ENCODE data around the gene DAAM2.

- no peak for TF ChIP-seq EP300 (IDR thresholded peaks at IDR 0.05)
- no peak for TF ChIP-seq POLR2A (IDR thresholded peaks at IDR 0.05)
- no peak for TF ChIP-seq POLR2AphosphoS5 (IDR thresholded peaks at IDR 0.05)
Observed at GRCh38 chr6:39776581-39776980, 15.6 kb upstream of the DAAM2 start.
